GM12892 (cell line): ENCODE data around the gene NMNAT2.

ENCODE experiments used
- POLR2A ChIP-seq: IDR thresholded peaks from 2 replicates; pipeline ENCODE4 v1.6.1; 2011; ENCODE audit warnings: low read depth, low read length, control low read depth
- POLR2AphosphoS5 ChIP-seq: IDR thresholded peaks from 2 replicates; pipeline ENCODE4 v1.6.1; 2011; ENCODE audit warnings: low read depth, low read length, control low read depth

- TF ChIP-seq POLR2AphosphoS5 (no peak), POLR2A (no peak)
Measured at GRCh38 chr1:183319606-183320005, 98.6 kb downstream of the NMNAT2 start.
